ENCODE data around the gene IFNLR1. TPM values are rescaled to one million over a fixed set of nuclear protein-coding genes. Genes with fewer than 3 reads are reported as not detected.

IFNLR1 gene
- total and polyA plus RNA-seq, 9 of the 15 experiments (the other 6 are each of a cell fraction or from before 2014, with no cell fraction given) = not detected

GRCh38 chr1:24149866-24150233, 37.2 kb downstream of the IFNLR1 start (continued):
- TF ChIP-seq, protein P1, sequence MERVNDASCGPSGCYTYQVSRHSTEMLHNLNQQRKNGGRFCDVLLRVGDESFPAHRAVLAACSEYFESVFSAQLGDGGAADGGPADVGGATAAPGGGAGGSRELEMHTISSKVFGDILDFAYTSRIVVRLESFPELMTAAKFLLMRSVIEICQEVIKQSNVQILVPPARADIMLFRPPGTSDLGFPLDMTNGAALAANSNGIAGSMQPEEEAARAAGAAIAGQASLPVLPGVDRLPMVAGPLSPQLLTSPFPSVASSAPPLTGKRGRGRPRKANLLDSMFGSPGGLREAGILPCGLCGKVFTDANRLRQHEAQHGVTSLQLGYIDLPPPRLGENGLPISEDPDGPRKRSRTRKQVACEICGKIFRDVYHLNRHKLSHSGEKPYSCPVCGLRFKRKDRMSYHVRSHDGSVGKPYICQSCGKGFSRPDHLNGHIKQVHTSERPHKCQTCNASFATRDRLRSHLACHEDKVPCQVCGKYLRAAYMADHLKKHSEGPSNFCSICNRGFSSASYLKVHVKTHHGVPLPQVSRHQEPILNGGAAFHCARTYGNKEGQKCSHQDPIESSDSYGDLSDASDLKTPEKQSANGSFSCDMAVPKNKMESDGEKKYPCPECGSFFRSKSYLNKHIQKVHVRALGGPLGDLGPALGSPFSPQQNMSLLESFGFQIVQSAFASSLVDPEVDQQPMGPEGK (CRISPR knock-in tag; IDR thresholded peaks at IDR 0.05; ENCODE audit: borderline replicate concordance) = no peak
- 0 out of 2 replicates have a peak, but pooled peaks have one; percentile 28 for TF ChIP-seq ZNF12 (CRISPR knock-in tag; IDR thresholded peaks at IDR 0.05)
- TF ChIP-seq, protein P2, sequence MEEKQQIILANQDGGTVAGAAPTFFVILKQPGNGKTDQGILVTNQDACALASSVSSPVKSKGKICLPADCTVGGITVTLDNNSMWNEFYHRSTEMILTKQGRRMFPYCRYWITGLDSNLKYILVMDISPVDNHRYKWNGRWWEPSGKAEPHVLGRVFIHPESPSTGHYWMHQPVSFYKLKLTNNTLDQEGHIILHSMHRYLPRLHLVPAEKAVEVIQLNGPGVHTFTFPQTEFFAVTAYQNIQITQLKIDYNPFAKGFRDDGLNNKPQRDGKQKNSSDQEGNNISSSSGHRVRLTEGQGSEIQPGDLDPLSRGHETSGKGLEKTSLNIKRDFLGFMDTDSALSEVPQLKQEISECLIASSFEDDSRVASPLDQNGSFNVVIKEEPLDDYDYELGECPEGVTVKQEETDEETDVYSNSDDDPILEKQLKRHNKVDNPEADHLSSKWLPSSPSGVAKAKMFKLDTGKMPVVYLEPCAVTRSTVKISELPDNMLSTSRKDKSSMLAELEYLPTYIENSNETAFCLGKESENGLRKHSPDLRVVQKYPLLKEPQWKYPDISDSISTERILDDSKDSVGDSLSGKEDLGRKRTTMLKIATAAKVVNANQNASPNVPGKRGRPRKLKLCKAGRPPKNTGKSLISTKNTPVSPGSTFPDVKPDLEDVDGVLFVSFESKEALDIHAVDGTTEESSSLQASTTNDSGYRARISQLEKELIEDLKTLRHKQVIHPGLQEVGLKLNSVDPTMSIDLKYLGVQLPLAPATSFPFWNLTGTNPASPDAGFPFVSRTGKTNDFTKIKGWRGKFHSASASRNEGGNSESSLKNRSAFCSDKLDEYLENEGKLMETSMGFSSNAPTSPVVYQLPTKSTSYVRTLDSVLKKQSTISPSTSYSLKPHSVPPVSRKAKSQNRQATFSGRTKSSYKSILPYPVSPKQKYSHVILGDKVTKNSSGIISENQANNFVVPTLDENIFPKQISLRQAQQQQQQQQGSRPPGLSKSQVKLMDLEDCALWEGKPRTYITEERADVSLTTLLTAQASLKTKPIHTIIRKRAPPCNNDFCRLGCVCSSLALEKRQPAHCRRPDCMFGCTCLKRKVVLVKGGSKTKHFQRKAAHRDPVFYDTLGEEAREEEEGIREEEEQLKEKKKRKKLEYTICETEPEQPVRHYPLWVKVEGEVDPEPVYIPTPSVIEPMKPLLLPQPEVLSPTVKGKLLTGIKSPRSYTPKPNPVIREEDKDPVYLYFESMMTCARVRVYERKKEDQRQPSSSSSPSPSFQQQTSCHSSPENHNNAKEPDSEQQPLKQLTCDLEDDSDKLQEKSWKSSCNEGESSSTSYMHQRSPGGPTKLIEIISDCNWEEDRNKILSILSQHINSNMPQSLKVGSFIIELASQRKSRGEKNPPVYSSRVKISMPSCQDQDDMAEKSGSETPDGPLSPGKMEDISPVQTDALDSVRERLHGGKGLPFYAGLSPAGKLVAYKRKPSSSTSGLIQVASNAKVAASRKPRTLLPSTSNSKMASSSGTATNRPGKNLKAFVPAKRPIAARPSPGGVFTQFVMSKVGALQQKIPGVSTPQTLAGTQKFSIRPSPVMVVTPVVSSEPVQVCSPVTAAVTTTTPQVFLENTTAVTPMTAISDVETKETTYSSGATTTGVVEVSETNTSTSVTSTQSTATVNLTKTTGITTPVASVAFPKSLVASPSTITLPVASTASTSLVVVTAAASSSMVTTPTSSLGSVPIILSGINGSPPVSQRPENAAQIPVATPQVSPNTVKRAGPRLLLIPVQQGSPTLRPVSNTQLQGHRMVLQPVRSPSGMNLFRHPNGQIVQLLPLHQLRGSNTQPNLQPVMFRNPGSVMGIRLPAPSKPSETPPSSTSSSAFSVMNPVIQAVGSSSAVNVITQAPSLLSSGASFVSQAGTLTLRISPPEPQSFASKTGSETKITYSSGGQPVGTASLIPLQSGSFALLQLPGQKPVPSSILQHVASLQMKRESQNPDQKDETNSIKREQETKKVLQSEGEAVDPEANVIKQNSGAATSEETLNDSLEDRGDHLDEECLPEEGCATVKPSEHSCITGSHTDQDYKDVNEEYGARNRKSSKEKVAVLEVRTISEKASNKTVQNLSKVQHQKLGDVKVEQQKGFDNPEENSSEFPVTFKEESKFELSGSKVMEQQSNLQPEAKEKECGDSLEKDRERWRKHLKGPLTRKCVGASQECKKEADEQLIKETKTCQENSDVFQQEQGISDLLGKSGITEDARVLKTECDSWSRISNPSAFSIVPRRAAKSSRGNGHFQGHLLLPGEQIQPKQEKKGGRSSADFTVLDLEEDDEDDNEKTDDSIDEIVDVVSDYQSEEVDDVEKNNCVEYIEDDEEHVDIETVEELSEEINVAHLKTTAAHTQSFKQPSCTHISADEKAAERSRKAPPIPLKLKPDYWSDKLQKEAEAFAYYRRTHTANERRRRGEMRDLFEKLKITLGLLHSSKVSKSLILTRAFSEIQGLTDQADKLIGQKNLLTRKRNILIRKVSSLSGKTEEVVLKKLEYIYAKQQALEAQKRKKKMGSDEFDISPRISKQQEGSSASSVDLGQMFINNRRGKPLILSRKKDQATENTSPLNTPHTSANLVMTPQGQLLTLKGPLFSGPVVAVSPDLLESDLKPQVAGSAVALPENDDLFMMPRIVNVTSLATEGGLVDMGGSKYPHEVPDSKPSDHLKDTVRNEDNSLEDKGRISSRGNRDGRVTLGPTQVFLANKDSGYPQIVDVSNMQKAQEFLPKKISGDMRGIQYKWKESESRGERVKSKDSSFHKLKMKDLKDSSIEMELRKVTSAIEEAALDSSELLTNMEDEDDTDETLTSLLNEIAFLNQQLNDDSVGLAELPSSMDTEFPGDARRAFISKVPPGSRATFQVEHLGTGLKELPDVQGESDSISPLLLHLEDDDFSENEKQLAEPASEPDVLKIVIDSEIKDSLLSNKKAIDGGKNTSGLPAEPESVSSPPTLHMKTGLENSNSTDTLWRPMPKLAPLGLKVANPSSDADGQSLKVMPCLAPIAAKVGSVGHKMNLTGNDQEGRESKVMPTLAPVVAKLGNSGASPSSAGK (IDR thresholded peaks at IDR 0.05) = no peak
- no peak for TF ChIP-seq ZNF347 (CRISPR knock-in tag; IDR thresholded peaks at IDR 0.05; ENCODE audit: low read depth)
- no peak for TF ChIP-seq TAF15 (IDR thresholded peaks at IDR 0.05; ENCODE audit: low read depth, low read length)
- no peak for TF ChIP-seq NFATC3 (IDR thresholded peaks at IDR 0.05)
- TF ChIP-seq TAF1 (IDR thresholded peaks at IDR 0.05; ENCODE audit: control insufficient read depth, extremely low read depth, insufficient read depth, low read length, severe bottlenecking) = no peak
- TF ChIP-seq, protein P3, sequence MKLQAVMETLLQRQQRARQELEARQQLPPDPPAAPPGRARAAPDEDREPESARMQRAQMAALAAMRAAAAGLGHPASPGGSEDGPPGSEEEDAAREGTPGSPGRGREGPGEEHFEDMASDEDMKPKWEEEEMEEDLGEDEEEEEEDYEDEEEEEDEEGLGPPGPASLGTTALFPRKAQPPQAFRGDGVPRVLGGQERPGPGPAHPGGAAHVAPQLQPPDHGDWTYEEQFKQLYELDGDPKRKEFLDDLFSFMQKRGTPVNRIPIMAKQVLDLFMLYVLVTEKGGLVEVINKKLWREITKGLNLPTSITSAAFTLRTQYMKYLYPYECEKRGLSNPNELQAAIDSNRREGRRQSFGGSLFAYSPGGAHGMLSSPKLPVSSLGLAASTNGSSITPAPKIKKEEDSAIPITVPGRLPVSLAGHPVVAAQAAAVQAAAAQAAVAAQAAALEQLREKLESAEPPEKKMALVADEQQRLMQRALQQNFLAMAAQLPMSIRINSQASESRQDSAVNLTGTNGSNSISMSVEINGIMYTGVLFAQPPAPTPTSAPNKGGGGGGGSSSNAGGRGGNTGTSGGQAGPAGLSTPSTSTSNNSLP (IDR thresholded peaks at IDR 0.05; ENCODE audit: borderline replicate concordance, low read depth, low read length) = no peak
- TF ChIP-seq, protein P4, sequence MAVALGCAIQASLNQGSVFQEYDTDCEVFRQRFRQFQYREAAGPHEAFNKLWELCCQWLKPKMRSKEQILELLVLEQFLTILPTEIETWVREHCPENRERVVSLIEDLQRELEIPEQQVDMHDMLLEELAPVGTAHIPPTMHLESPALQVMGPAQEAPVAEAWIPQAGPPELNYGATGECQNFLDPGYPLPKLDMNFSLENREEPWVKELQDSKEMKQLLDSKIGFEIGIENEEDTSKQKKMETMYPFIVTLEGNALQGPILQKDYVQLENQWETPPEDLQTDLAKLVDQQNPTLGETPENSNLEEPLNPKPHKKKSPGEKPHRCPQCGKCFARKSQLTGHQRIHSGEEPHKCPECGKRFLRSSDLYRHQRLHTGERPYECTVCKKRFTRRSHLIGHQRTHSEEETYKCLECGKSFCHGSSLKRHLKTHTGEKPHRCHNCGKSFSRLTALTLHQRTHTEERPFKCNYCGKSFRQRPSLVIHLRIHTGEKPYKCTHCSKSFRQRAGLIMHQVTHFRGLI (CRISPR knock-in tag; IDR thresholded peaks at IDR 0.05) = no peak
- TF ChIP-seq PHF21A (IDR thresholded peaks at IDR 0.05; ENCODE audit: borderline replicate concordance, low read depth) = no peak
- TF ChIP-seq ZNF408 (CRISPR knock-in tag; IDR thresholded peaks at IDR 0.05; ENCODE audit: low read depth) = no peak

Measured in K562 (cell line).